Eye (tissue), 1 donor: ENCODE measurements around the gene NACAD.
A peak's percentile ranks its signal among the peaks of the same experiment; 100 is the strongest.
"Not testable (repeated sequence)": the region's sequence is repeated elsewhere in the genome, so short reads cannot be mapped to it uniquely, and the experiment has no call there.

Experiments
- DNase-seq: peaks from one replicate; pipeline ENCODE4 v3.0.0-alpha.2; 2015

Gene NACAD

GRCh38 chr7:45050198-45050597 is 38.6 kb downstream of the NACAD start:
- no peak for DNase-seq

GRCh38 chr7:45048748-45049147 is 40.0 kb downstream of the NACAD start:
- DNase-seq, result no peak

GRCh38 chr7:45044338-45044737 is 44.4 kb downstream of the NACAD start:
- DNase-seq, result no peak

- no peak for DNase-seq
Observed at GRCh38 chr7:45039106-45039505, 49.7 kb downstream of the NACAD start.

GRCh38 chr7:45037876-45038275 is 50.9 kb downstream of the NACAD start:
- no peak for DNase-seq

- no peak for DNase-seq
Observed at GRCh38 chr7:45036796-45037195, 52.0 kb downstream of the NACAD start.

- DNase-seq, result no peak
Observed at GRCh38 chr7:45036317-45036716, 52.5 kb downstream of the NACAD start.

GRCh38 chr7:45035893-45036292 is 52.9 kb downstream of the NACAD start:
- no peak for DNase-seq

GRCh38 chr7:45035371-45035770 is 53.4 kb downstream of the NACAD start:
- DNase-seq, result no peak

GRCh38 chr7:45034710-45035109 is 54.1 kb downstream of the NACAD start:
- DNase-seq, result not testable (repeated sequence)

- peak; percentile 14 for DNase-seq
Observed at GRCh38 chr7:45033931-45034290, 54.9 kb downstream of the NACAD start.

GRCh38 chr7:45033261-45033930 is 55.4 kb downstream of the NACAD start:
- no peak for DNase-seq

- no peak for DNase-seq
Observed at GRCh38 chr7:45032421-45032820, 56.3 kb downstream of the NACAD start.

- no peak for DNase-seq
Observed at GRCh38 chr7:45031829-45032228, 56.9 kb downstream of the NACAD start.
